A204.1 (cell line): ENCODE measurements around the gene RTEL1.

Experiments used
- FAIRE-seq: peaks from 2 replicates; lab custom pipeline; 2012; peaks lifted over from hg19 to GRCh38; lab: Jason Lieb, UNC

Gene RTEL1

DNA sequence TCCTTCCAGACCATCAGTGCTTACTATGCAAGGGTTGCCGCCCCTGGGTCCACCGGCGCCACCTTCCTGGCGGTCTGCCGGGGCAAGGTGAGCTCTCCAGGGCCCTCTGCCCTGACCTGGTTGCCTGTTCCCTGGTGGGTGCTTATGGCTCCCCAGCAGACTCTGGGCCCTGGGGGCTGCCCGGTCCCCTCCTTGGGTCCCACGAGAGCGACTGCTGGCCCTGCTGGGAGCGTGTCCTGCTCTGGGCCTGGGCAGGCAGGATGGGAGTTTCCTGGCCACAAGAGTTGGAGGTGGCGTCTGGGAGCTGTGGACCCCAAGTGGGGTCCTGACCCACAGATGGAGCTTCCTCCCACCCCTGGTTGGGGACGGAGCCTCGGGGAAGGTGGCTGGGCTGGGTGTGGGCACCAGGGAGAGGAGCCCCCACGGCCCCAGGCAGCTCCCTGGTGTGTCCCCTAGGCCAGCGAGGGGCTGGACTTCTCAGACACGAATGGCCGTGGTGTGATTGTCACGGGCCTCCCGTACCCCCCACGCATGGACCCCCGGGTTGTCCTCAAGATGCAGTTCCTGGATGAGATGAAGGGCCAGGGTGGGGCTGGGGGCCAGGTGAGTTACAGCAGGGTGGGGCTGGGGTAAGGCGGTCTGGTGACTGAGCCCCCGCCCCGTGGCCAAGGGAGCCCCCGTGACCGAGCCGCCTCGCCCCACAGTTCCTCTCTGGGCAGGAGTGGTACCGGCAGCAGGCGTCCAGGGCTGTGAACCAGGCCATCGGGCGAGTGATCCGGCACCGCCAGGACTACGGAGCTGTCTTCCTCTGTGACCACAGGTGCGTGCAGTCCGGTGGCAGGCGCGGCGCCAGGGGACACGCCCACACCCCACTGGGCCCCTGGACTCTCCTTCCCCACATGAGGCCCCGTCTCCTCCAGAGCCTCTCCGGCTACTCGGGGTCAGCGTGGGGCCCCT is 31.2 kb downstream of the RTEL1 start:
- no peak for FAIRE-seq

DNA sequence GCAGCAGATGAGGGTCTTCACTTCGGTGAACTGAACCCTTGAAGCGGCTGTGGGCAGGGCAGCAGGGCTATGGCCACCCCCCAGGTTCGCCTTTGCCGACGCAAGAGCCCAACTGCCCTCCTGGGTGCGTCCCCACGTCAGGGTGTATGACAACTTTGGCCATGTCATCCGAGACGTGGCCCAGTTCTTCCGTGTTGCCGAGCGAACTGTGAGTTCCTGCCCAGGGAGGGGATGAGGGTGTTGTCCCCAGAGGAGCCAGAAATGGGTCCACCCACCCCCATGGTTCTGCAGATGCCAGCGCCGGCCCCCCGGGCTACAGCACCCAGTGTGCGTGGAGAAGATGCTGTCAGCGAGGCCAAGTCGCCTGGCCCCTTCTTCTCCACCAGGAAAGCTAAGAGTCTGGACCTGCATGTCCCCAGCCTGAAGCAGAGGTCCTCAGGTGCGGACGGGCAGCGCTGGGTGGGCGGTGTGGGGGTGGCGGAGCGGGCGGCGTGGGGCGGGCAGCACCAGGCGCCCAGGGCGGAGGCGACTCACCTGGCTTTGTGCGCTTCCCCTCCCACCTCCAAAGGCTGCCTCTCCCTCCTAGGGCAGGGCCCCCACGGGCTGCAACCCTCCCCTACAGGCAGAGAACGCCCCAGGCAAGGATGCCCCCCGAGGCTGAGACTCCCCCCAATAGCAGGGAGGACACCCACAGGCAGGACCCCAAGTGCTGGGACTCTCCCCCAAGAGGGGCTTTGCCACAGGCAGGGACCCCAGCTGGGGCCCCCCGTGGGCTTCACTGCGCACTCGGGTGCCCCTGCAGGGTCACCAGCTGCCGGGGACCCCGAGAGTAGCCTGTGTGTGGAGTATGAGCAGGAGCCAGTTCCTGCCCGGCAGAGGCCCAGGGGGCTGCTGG is 32.1 kb downstream of the RTEL1 start:
- FAIRE-seq = no peak

GRCh38 chr20:63690898-63691710 is 33.0 kb downstream of the RTEL1 start:
- no peak for FAIRE-seq

- FAIRE-seq = no peak
Observed at GRCh38 chr20:63691711-63692435, 33.8 kb downstream of the RTEL1 start.

GRCh38 chr20:63692436-63693082 is 34.4 kb downstream of the RTEL1 start:
- no peak for FAIRE-seq

DNA sequence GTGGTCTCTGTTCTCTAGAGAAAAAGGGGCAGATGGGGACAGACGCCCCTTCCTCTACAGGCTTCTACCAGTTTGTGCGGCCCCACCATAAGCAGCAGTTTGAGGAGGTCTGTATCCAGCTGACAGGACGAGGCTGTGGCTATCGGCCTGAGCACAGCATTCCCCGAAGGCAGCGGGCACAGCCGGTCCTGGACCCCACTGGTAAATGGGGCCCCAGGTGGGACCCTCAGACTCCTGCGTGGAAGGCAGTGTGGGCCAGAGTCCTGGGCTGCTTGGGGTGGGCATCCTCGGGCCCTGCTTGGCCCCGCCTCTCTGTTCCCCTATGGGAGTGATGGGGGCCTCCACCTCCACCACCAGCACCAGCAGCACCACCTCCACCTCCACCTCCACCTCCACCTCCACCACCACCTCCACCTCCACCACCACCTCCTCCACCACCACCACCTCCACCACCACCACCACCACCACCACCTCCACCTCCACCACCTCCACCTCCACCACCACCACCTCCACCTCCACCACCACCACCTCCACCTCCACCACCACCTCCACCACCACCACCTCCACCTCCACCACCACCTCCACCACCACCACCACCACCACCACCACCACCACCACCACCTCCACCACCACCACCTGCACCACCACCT is 35.1 kb downstream of the RTEL1 start:
- no peak for FAIRE-seq

GRCh38 chr20:63693733-63694583 is 35.8 kb downstream of the RTEL1 start:
- FAIRE-seq = no peak

DNA sequence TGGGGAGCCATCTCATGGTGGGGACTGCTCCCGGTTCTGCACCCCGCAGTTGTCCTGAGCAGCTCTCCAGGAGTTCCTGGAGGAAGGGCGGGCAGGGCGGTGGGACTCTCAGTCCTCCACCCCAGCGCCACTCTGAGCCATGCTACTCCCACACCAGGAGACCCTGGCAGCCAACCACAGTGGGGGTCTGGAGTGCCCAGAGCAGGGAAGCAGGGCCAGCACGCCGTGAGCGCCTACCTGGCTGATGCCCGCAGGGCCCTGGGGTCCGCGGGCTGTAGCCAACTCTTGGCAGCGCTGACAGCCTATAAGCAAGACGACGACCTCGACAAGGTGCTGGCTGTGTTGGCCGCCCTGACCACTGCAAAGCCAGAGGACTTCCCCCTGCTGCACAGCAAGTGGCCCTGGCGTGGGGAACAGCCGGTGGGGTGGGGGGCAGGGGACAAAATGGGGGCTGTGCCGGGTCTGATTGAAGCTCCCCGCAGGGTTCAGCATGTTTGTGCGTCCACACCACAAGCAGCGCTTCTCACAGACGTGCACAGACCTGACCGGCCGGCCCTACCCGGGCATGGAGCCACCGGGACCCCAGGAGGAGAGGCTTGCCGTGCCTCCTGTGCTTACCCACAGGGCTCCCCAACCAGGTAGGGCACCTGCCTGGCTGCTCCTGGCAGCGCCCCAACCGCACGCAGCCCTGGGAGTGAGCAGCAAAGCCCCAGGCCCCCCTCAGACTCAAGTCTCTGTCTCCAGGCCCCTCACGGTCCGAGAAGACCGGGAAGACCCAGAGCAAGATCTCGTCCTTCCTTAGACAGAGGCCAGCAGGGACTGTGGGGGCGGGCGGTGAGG is 36.7 kb downstream of the RTEL1 start:
- no peak for FAIRE-seq

DNA sequence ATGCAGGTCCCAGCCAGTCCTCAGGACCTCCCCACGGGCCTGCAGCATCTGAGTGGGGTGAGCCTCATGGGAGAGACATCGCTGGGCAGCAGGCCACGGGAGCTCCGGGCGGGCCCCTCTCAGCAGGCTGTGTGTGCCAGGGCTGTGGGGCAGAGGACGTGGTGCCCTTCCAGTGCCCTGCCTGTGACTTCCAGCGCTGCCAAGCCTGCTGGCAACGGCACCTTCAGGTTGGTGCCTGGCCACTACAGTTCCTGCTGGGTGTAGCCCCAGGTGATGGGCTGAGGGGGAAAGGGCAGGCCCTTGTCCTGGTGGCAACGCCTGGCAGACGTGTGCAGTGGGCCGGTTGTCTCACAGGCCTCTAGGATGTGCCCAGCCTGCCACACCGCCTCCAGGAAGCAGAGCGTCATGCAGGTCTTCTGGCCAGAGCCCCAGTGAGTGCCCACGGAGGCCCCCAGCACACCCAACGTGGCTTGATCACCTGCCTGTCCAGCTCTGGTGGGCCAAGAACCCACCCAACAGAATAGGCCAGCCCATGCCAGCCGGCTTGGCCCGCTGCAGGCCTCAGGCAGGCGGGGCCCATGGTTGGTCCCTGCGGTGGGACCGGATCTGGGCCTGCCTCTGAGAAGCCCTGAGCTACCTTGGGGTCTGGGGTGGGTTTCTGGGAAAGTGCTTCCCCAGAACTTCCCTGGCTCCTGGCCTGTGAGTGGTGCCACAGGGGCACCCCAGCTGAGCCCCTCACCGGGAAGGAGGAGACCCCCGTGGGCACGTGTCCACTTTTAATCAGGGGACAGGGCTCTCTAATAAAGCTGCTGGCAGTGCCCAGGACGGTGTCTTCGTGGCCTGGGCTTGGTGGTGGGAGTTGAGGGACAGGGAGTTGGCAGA is 37.6 kb downstream of the RTEL1 start:
- FAIRE-seq = no peak

- no peak for FAIRE-seq
Observed at GRCh38 chr20:63696306-63696627, 38.2 kb downstream of the RTEL1 start.

DNA sequence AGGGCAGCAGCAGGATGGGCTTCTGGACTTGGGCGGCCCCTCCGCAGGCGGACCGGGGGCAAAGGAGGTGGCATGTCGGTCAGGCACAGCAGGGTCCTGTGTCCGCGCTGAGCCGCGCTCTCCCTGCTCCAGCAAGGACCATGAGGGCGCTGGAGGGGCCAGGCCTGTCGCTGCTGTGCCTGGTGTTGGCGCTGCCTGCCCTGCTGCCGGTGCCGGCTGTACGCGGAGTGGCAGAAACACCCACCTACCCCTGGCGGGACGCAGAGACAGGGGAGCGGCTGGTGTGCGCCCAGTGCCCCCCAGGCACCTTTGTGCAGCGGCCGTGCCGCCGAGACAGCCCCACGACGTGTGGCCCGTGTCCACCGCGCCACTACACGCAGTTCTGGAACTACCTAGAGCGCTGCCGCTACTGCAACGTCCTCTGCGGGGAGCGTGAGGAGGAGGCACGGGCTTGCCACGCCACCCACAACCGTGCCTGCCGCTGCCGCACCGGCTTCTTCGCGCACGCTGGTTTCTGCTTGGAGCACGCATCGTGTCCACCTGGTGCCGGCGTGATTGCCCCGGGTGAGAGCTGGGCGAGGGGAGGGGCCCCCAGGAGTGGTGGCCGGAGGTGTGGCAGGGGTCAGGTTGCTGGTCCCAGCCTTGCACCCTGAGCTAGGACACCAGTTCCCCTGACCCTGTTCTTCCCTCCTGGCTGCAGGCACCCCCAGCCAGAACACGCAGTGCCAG is 38.7 kb downstream of the RTEL1 start, which contains the start of gene TNFRSF6B:
TNFRSF6B (plus strand) TSS at position 25 of the 729 bp plus-strand sequence; CDS start at position 141, 116 bp downstream.
- no peak for FAIRE-seq

- no peak for FAIRE-seq
Observed at GRCh38 chr20:63697357-63697867, 39.3 kb downstream of the RTEL1 start.

- no peak for FAIRE-seq
Observed at GRCh38 chr20:63697868-63698545, 39.9 kb downstream of the RTEL1 start.

- FAIRE-seq = no peak
Observed at GRCh38 chr20:63698739-63699465, 40.8 kb downstream of the RTEL1 start.

- FAIRE-seq = no peak
Observed at GRCh38 chr20:63699466-63700198, 41.5 kb downstream of the RTEL1 start.
